Chondrocyte (in vitro differentiated cells): ENCODE data around the gene DOCK3. TPM values are rescaled to one million over a fixed set of nuclear protein-coding genes. Genes with fewer than 3 reads are reported as not detected.
"Not testable (repeated sequence)": the region's sequence is repeated elsewhere in the genome, so short reads cannot be mapped to it uniquely, and the experiment has no call there.

Experiments used
- DNase-seq: peaks from one replicate; pipeline ENCODE4 v3.0.0; 2021; ENCODE audit warnings: mixed read lengths, low spot score
- H3K27ac Mint-ChIP-seq: one replicate; pipeline ENCODE4 v1.8.0; 2021; ENCODE audit warnings: mild to moderate bottlenecking, moderate library complexity, mixed read lengths; ENCODE audit not compliant: unreplicated experiment
- H3K27me3 Mint-ChIP-seq: 2 replicates; pipeline ENCODE4 v1.8.0; 2021; ENCODE audit warnings: low read depth, mixed read lengths
- H3K36me3 Mint-ChIP-seq: 2 replicates; pipeline ENCODE4 v1.8.0; 2021; ENCODE audit warnings: low read depth, mixed read lengths
- H3K4me1 Mint-ChIP-seq: 2 replicates; pipeline ENCODE4 v1.8.0; 2021; ENCODE audit warnings: low read depth, mild to moderate bottlenecking, mixed read lengths
- H3K4me3 Mint-ChIP-seq: one replicate; pipeline ENCODE4 v1.8.0; 2021; ENCODE audit warnings: mild to moderate bottlenecking, moderate library complexity, mixed read lengths; ENCODE audit not compliant: unreplicated experiment
- H3K9me3 Mint-ChIP-seq: 2 replicates; pipeline ENCODE4 v1.8.0; 2021; ENCODE audit warnings: low read depth, mixed read lengths
- CTCF ChIP-seq: fragments of 200-600 bp; sonication (generic); IDR thresholded peaks from 2 replicates; pipeline ENCODE4 v1.5.0; 2021; ENCODE audit warnings: antibody characterized with exemption, mild to moderate bottlenecking, moderate library complexity
- total RNA-seq: library from RNA; stranded (reverse); gene quantifications from 3 replicates; pipeline ENCODE4 v1.2.1, GENCODE V29; 2021

DOCK3 gene
- total RNA-seq, 1 donor from 2014 or later = 0.25 TPM

- no peak for DNase-seq
- Mint-ChIP-seq H3K4me1 (peaks cover 6% of the 10 kb centered on the region), H3K27me3 (peaks cover 68% of the 10 kb centered on the region), H3K9me3 (no peaks in the 10 kb centered on the region), H3K27ac (no peak overlapping the region), H3K4me3 (no peak overlapping the region), H3K36me3 (peaks cover 2% of the 10 kb centered on the region)
- TF ChIP-seq CTCF = no peak
Observed at GRCh38 chr3:50676031-50676705, 1.4 kb downstream of the DOCK3 start.

- H3K27ac Mint-ChIP-seq = no peak overlapping the region
- no peak for DNase-seq
Observed at GRCh38 chr3:50687127-50687751, 12.5 kb downstream of the DOCK3 start.

DNA sequence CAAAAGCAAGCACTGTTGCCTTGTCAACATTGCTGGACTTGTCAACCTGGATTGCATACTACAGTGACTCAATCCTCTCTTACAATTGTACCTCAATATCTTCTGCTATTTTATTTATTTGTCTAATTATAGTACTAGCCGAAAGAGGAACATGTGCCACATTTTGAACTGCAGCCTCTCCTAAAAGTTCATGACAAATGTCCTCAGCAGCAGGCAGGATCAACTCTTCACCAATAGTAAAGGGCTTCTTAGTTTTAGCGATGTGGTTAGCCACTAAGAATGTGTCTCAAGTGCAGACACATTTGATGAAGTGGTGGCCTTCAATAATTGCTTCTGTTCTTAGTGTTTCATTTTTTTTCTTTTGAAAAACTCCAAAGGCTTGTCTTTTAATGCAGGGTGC is 13.2 kb downstream of the DOCK3 start:
- no peaks in the 10 kb centered on the region for H3K9me3 Mint-ChIP-seq
- H3K4me1 Mint-ChIP-seq = no peaks in the 10 kb centered on the region
- H3K27ac Mint-ChIP-seq = no peak overlapping the region
- DNase-seq = no peak
- H3K36me3 Mint-ChIP-seq = no peaks in the 10 kb centered on the region
- no peak overlapping the region for H3K4me3 Mint-ChIP-seq
- no peak for TF ChIP-seq CTCF
- peaks cover 53% of the 10 kb centered on the region for H3K27me3 Mint-ChIP-seq

More at GRCh38 chr3:50687127-50687751, 12.5 kb downstream of the DOCK3 start:
- no peak for TF ChIP-seq CTCF
- peaks cover 51% of the 10 kb centered on the region for H3K27me3 Mint-ChIP-seq
- no peaks in the 10 kb centered on the region for H3K36me3 Mint-ChIP-seq
- H3K9me3 Mint-ChIP-seq = no peaks in the 10 kb centered on the region
- H3K4me1 Mint-ChIP-seq = no peaks in the 10 kb centered on the region
- no peak overlapping the region for H3K4me3 Mint-ChIP-seq

DNA sequence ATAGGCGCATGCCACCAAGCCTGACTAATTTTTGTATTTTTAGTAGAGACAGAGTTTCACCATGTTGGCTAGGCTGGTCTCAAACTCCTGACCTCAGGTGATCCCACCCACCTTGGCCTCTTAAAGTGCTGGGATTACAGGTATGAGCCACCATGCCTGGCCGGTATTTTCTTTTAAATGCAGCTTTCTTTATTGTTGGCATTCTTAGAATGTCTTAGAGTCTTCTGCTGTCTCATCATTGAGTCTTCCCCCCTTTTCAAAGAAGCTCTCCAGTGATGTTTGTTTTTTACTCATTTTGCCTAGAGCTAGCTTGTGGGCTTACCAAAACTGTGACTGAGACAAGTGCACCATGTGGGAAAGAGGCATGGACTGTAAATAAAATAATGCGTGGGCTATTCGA is 13.9 kb downstream of the DOCK3 start:
- not testable (repeated sequence) for H3K4me1 Mint-ChIP-seq, H3K36me3 Mint-ChIP-seq, H3K27ac Mint-ChIP-seq, H3K4me3 Mint-ChIP-seq, DNase-seq, H3K9me3 Mint-ChIP-seq
- H3K27me3 Mint-ChIP-seq = peaks cover 53% of the 10 kb centered on the region

DNA sequence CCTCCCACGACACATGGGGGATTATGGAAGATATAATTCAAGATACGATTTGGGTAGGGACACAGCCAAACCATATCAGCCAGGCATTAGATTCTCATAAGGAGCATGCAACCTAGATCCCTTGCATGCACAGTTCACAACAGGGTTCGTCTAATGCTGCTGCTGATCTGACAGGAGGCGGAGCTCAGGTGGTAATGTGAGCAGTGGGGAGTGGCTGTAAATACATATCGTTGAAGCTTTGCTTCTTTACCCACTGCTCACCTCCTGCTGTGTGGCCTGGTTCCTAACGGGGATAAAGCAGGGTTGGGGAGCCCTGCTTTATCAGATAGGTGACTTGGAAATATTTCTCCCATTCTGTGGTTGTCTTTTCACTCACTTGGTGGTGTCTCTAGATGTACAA is 14.8 kb downstream of the DOCK3 start:
- no peak for TF ChIP-seq CTCF
- Mint-ChIP-seq H3K4me1 (no peaks in the 10 kb centered on the region), H3K4me3 (no peak overlapping the region), H3K27ac (no peak overlapping the region), H3K36me3 (no peaks in the 10 kb centered on the region), H3K27me3 (peaks cover 45% of the 10 kb centered on the region), H3K9me3 (no peaks in the 10 kb centered on the region)
- no peak for DNase-seq

DNA sequence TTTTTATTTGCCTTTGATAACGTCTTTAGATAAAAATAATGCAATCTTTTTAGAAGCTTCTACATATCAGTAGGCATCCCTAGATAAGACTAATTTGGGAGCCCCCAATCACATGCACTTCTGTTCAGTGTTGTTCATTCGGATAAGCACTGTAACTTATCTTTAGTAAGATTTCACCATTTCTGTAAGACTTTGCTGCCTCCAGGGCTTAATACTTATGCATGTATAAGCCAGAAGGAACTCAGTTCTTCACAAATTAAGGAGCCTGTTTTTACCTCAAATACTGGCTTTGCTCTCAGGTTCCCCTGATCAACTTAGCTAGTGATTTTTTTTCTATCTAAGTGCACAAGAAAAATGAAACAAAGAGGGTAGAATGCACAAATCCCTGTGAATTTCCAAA is 20.3 kb downstream of the DOCK3 start:
- Mint-ChIP-seq H3K4me3 (no peak overlapping the region), H3K4me1 (no peaks in the 10 kb centered on the region), H3K27ac (no peak overlapping the region), H3K27me3 (peaks cover 18% of the 10 kb centered on the region), H3K9me3 (peaks cover 5% of the 10 kb centered on the region), H3K36me3 (no peaks in the 10 kb centered on the region)
- TF ChIP-seq CTCF = no peak
- DNase-seq = no peak
